H54 (cell line): ENCODE data around the gene IL17REL.

Experiments
- DNase-seq: peaks from one replicate; pipeline ENCODE4 v3.0.0; 2011; ENCODE audit warnings: low spot score, mixed read lengths; ENCODE audit not compliant: insufficient read length
- FAIRE-seq: peaks from 3 replicates; lab custom pipeline; 2011; peaks lifted over from hg19 to GRCh38; lab: Jason Lieb, UNC
- POLR2A ChIP-seq: IDR thresholded peaks from 2 replicates; pipeline ENCODE4 v1.6.1; 2011; ENCODE audit warnings: low read depth, mild to moderate bottlenecking, low read length

IL17REL gene

DNA sequence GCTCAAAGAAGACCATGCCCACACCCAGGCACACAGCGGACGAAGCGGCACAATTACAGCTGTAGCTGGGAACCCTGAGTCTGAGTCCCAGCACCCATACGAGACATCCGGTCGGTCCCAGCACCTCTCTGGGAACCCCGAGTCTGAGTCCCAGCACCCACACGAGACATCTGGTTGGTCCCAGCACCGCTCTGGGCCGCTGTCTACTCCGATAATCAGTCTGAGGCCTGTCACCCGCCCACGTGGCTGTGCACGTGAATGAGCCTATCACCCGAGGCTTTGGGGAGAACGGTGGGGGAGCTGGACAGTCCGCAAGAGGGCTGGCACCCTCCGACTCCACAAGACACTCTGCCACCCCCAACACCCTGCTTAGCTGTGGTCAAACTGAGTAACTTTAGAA is 39.4 kb upstream of the IL17REL start:
- TF ChIP-seq POLR2A, result no peak
- FAIRE-seq (no peak), DNase-seq (no peak)

DNA sequence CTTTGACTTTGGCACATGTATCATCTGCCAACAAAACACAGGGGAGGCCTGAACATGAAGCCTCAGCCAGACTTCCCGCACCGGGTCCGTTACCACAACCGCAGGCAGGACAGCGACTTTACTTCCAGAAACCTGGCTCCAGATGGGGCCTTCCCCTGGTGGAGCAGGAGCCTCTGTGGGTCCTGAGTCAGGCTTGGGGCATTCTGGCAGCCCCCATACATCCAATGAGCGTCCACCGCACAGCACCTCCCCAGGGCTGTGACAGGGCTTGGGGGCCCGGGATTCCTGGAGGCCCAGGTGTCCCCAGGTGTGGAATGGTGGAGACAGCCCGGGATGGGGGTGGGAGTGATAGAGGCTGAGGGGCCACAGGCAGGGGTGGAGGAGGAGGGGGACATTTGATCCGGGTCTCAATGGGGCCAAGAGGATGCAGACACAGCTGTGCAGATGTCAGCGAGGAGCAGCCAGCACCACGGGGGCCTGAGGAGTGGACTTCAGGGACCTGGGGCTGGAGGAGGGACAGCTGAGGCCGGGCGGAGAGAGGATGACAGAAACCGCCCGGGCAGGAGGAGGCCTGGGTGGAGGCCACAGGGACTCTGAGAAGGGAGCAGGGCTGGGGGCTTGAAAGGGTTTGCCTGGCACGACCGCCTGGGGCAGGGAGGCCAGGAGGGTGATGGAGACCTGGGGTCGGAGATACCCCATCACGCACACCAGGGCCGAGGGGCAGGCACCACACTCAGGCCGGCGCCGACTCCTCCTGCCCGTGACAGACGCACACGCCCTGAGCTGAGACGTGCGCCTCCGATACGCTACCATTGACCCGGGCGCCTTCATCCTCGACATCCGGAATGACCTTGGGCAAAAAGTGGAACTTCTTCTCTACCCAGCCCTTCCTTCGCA is 37.0 kb upstream of the IL17REL start:
- no peak for DNase-seq
- TF ChIP-seq POLR2A, result no peak
- FAIRE-seq, result no peak

DNA sequence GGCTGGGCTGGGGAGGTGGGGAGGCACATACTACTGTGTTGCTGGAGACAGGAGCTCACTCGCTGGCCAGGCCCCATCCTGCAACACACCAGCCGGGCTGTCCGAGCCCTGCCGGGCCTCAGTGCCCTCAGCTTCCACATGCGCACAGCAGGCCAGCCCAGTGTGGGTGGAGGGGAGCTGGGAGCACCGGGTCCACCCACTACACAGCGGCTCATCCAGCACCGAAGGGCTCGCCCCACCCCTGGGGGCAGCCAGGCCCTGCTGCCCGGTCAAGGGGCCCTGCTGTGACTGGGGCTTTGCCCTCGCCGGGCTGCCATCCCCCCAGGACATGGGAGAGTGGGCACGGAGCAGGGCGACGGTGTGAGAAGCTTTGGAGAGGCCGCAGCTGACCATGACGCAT is 36.3 kb upstream of the IL17REL start:
- TF ChIP-seq POLR2A, result no peak
- no peak for FAIRE-seq

DNA sequence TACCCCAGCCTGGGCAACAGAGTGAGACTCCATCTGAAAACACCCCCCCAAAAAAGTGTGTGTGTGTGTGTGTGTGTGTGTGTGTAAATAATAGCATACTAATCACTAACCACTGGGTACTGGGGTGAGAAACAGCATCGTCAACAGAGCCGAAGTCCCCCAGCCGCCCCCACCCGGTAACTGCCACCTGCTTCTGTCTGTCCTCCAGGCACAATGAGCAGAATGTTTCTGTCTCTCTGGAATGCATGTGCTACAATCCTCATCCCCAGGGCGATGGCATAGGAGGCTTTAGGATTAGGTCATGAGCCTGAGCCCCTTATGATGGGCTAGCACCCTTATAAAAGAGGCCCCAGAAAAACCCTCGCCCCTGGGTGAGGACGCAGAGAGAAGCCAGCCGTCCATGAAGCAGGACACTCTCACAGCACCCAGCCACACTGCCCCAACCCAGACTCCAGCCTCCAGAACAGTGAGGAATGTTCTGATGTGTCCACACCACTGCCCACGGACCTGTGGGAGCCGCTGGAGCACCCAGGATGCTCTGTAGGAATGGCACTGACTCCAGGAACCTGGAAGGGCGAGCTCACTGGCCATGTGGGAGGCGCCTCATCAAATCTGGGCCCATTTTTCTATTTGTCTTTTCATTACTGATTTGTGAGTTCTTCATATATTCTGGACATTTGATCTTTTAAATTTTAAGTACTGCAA is 35.6 kb upstream of the IL17REL start:
- DNase-seq (no peak), FAIRE-seq (no peak)
- TF ChIP-seq POLR2A, result no peak

More for the DNA sequence above, 36.3 kb upstream of the IL17REL start:
- DNase-seq, result no peak

DNA sequence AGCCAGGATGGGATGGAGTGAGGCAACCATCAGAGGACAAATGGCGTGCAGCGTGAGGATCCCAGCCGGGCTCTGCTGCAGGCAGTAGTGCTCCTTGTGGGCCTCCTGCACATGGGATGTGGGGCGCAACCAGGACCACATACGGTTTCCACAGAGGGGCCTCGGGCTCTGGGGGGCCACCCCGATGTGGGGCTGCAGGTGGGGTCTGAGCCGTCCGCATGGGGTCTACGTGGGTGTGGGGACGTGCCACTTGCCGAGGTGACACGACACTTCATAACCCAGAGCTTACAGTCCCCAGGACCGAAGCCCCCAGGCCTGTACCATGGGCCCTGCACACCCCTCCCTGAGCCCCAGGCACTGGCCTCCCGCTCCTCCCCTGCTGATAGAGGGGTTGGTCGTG is 34.8 kb upstream of the IL17REL start:
- DNase-seq (no peak), FAIRE-seq (no peak)
- no peak for TF ChIP-seq POLR2A

DNA sequence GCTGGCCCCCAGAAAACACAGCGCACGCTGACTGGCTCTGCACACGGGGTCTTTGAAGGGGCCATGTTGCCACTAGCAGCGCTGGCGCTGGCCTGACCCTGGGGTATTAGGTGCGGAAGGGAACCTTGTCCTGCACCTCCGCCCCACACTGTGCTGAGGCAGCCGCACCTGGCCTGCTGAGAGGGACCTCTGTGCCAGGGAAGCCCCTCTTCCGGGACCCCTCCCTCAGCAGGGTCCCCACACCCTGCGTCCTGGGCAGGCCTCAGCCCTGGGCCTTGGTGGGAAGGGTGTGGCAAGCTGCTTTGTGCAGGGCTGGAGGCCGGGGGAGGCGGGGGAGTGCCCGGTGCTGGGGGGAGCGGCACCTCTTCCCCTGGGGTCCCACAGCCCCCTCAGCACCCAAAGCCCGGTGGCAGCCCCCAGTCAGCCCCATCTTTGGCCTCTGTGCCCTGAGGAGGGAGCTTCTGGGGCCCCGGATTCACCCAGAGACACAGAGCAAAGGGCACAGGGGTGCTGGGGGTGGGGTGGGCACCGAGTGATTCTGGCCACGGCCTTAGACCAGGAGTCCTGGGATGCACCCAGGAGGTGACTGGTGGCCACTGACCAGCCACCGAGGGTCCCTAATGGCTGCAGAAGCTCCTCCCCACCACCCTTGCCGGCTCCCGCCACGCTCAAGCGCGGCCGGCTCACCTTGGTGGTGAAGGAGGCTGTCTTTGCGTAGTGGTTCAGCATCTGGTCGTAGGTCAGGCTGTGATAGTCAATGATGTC is 34.1 kb upstream of the IL17REL start:
- no peak for DNase-seq
- TF ChIP-seq POLR2A, result no peak
- no peak for FAIRE-seq

DNA sequence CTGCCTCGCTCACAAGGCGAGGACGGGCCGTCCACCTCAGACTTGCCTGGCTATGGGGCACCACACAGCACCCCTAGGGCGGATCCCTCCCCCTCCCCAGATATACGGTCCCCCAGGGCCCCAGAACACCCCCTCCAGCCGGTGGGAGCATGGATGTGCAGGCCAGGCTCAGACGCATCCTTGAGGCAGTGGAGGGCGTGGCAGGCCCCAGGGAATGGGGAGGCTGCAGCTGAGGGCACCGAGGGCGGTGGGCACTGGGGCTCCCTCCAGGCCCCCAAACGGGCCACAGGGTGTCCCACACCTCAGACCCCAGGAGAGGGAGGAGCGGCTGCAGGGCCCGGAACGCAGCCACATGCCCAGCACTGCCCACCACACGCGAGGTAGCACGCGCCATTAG is 33.5 kb upstream of the IL17REL start:
- FAIRE-seq (no peak), DNase-seq (no peak)
- TF ChIP-seq POLR2A, result no peak

DNA sequence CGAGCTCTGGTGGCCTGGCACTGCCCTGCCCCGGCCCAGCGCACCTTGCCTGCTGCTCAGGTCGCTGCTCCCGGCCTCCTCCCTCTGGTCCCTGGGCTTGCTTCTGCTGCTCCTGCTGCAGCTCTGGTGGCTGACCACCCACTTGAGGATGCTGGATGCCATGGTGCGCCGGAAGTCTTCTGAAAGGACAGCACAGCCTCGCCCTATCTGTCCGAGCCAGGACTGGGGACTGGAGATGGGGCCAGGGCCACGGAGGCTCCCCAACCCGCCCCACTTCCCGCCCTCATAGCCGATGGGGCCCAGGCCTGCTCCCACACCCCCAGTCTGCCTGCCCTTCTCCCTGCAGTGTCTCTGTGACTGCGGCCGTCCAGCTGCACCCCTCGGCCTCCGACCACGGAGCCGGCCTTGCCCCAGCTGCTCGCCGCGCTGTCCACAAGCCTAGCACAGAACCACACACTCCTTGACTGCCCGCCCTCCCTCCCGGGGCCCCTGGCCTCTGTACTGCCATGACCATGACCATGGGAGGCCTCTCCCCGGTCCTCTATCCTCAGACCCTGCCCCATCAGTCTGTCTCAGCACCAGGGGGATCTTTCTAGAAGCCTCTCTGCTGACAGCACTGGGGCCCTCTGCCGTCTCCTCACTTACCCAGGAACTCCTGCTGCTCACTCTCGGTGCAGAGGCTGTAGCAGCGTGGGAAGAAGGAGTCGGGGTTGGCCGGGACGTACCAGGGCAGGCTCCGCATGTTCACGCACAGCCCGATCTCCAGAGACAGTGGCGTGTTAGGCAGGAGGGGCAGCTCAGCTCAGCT is 32.9 kb upstream of the IL17REL start:
- DNase-seq (no peak), FAIRE-seq (no peak)
- TF ChIP-seq POLR2A, result no peak

DNA sequence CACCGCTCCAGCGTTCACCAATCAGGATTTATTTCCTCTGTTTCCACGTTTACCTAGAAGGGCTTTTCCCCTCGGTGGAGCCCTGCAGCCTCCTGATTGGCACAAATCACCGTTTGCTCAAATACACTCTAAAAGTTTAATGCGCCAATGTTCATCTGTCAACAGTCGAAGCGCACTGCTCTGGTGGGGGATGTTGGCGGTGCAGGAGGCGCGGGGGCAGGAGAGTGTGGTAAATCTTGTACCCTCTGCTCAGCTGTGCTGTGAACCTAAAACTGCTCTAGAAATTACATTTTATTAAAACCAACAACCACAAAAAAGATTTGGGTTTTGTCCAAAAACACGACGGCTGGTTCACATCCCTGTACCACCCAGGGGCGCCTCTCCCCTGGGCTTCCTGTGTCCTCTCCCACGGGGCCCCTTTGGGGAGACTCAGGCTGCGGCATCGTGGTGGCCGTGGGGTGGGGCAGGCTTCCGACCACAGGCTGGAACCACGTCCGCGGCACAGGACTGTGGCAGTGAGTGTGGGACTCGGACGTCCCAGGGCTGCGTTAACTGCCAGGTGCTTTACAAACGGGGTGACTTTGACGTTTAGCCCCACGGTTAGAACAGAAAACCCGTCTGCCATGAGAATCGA is 32.0 kb upstream of the IL17REL start:
- TF ChIP-seq POLR2A, result no peak

DNA sequence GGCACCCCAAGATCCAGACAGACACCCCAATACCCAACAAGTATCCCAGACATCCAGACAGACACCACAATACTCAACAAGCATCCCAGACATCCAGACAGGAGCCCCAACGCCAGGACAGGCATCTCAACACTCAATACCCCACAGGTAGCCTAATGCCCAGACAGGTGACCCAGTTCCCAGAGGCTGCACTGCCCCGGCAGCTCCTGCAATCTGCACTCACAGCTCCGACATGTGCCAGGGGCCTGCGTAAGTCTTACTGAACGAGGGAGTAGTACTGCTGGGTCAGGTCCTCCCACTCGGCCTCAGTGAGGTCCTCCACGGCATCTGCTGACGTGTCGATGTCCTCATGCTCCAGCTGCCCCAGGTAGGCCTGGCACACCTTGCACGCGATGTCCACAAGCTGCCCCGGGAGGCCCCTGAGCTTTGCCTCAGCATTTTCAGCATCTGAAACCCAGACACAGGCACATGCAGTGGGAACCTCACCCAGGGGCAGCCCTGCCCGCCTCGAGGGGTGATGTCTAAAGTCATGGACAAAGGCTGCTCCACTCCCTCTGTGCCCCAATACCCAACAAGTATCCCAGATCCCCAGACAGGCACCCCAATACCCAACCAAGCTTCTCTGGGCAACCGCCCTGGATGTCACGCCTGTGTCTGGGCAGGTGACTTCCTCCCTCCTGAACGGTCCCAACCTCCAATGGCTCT is 28.9 kb upstream of the IL17REL start:
- FAIRE-seq (no peak), DNase-seq (no peak)
- TF ChIP-seq POLR2A, result no peak

More for the DNA sequence above, 32.0 kb upstream of the IL17REL start:
- DNase-seq (no peak), FAIRE-seq (no peak)

DNA sequence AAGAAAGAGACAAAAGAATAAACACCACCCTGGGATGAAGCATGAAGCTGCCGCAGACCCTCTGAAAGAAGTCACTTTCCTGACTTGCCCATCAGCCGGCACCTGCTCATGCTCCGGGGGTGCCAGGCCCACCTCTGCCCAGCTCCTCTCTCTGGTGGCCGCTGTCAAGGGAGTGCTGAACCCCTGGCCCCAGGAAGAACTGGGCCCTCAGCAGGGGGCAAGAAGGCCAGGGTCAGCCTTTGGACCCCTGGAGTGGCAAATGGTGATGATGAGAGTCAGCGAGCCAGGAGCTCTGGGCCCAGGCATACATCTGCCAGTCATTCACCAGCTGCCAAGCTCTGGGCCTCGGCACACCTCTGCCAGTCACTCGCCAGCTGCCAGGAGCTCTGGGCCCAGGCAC is 28.2 kb upstream of the IL17REL start:
- no peak for DNase-seq
- no peak for FAIRE-seq
- TF ChIP-seq POLR2A, result no peak
